ENCODE measurements around the gene EPHB2. TPM values are rescaled to one million over a fixed set of nuclear protein-coding genes. Genes with fewer than 3 reads are reported as not detected.

Gene EPHB2
- total and polyA plus RNA-seq, 2 donors (not counting 1 experiment from before 2014, with no cell fraction given) = 0.07 to 0.39 TPM

- no peak overlapping the region for H3K4me2 ChIP-seq (replicated peaks; ENCODE audit: low read depth, low read length, poor library complexity, severe bottlenecking)
- ChIA-PET POLR2A (no interaction called here), CTCF (no interaction called here)
- TF ChIP-seq CTCF (IDR thresholded peaks at IDR 0.05) = no peak
- TF ChIP-seq EZH2 (IDR thresholded peaks at IDR 0.05; ENCODE audit: borderline replicate concordance, insufficient read depth, low read depth, low read length, poor library complexity, severe bottlenecking) = no peak
- Mint-ChIP-seq H3K9me3 (ENCODE audit: insufficient read depth) (no peaks in the 10 kb centered on the region), H3K27ac (no peak overlapping the region), H3K27me3 (peaks cover 20% of the 10 kb centered on the region), H3K4me3 (no peak overlapping the region), H3K4me1 (no peaks in the 10 kb centered on the region)
- H3K79me2 ChIP-seq (ENCODE audit: control insufficient read depth, insufficient read depth, low read length) = no peaks in the 10 kb centered on the region
- DNase-seq (no peak), ATAC-seq (ENCODE audit: low read depth) (no peak)
- no peaks in the 10 kb centered on the region for H3K36me3 ChIP-seq (replicated peaks in 1 of 2; ENCODE audit: control extremely low read depth in 1 of 2, control insufficient read depth in 1 of 2, extremely low read depth in 1 of 2, insufficient read depth in 2 of 2, low read length in 1 of 2)
- no peak overlapping the region for H2AFZ ChIP-seq (ENCODE audit: insufficient read depth, low read depth, low read length, poor library complexity, severe bottlenecking)
- no peak overlapping the region for H3K27ac ChIP-seq (ENCODE audit: low read length in 2 of 2)
- H3K4me1 ChIP-seq (ENCODE audit: control insufficient read depth in 2 of 2, insufficient read depth in 2 of 2, low read length in 2 of 2) = no peaks in the 10 kb centered on the region
- no peaks in the 10 kb centered on the region for H3K27me3 ChIP-seq (replicated peaks in 1 of 4; ENCODE audit: control extremely low read depth in 1 of 4, control insufficient read depth in 3 of 4, insufficient read depth in 4 of 4, low read length in 3 of 4)
- H4K20me1 ChIP-seq (ENCODE audit: control insufficient read depth, insufficient read depth, low read length, poor library complexity, severe bottlenecking) = no peaks in the 10 kb centered on the region
- 96% methylated on average over 10 of the region's 10 CpGs for WGBS (ENCODE audit: insufficient coverage)
- H3K9ac ChIP-seq (ENCODE audit: low read length) = no peak overlapping the region
- intact Hi-C loops (cut with micrococcal nuclease) = no loop called here
- H3K4me3 ChIP-seq (ENCODE audit: control extremely low read depth in 1 of 5, extremely low read depth in 1 of 5, insufficient read depth in 1 of 5, low read depth in 2 of 5, low read length in 4 of 5) = no peak overlapping the region
- H3K9me3 ChIP-seq (ENCODE audit: control extremely low read depth in 1 of 3, control insufficient read depth in 2 of 3, insufficient read depth in 1 of 3, low read length in 2 of 3) = no peaks in the 10 kb centered on the region
Observed at GRCh38 chr1:22824466-22824865, 113.8 kb downstream of the EPHB2 start.

GRCh38 chr1:22824975-22825374 is 114.3 kb downstream of the EPHB2 start:
- no peak for TF ChIP-seq CTCF (IDR thresholded peaks at IDR 0.05)
- TF ChIP-seq EZH2 (IDR thresholded peaks at IDR 0.05; ENCODE audit: borderline replicate concordance, insufficient read depth, low read depth, low read length, poor library complexity, severe bottlenecking) = no peak
- ATAC-seq (ENCODE audit: low read depth) (no peak), DNase-seq (no peak)
- Histone ChIP-seq H3K4me1 (ENCODE audit: control insufficient read depth in 2 of 2, insufficient read depth in 2 of 2, low read length in 2 of 2) (no peaks in the 10 kb centered on the region), H3K4me2 (replicated peaks; ENCODE audit: low read depth, low read length, poor library complexity, severe bottlenecking) (no peak overlapping the region), H3K9ac (ENCODE audit: low read length) (no peak overlapping the region), H3K36me3 (replicated peaks in 1 of 2; ENCODE audit: control extremely low read depth in 1 of 2, control insufficient read depth in 1 of 2, extremely low read depth in 1 of 2, insufficient read depth in 2 of 2, low read length in 1 of 2) (no peaks in the 10 kb centered on the region), H4K20me1 (ENCODE audit: control insufficient read depth, insufficient read depth, low read length, poor library complexity, severe bottlenecking) (no peaks in the 10 kb centered on the region), H3K4me3 (ENCODE audit: control extremely low read depth in 1 of 5, extremely low read depth in 1 of 5, insufficient read depth in 1 of 5, low read depth in 2 of 5, low read length in 4 of 5) (no peak overlapping the region), H3K27ac (ENCODE audit: low read length in 2 of 2) (no peak overlapping the region), H3K79me2 (ENCODE audit: control insufficient read depth, insufficient read depth, low read length) (no peaks in the 10 kb centered on the region), H3K9me3 (ENCODE audit: control extremely low read depth in 1 of 3, control insufficient read depth in 2 of 3, insufficient read depth in 1 of 3, low read length in 2 of 3) (no peaks in the 10 kb centered on the region), H3K27me3 (replicated peaks in 1 of 4; ENCODE audit: control extremely low read depth in 1 of 4, control insufficient read depth in 3 of 4, insufficient read depth in 4 of 4, low read length in 3 of 4) (no peaks in the 10 kb centered on the region), H2AFZ (ENCODE audit: insufficient read depth, low read depth, low read length, poor library complexity, severe bottlenecking) (no peak overlapping the region)
- Mint-ChIP-seq H3K27me3 (peaks cover 19% of the 10 kb centered on the region), H3K9me3 (ENCODE audit: insufficient read depth) (no peaks in the 10 kb centered on the region), H3K27ac (no peak overlapping the region), H3K4me1 (no peaks in the 10 kb centered on the region), H3K4me3 (no peak overlapping the region)
- POLR2A ChIA-PET = no interaction called here
- intact Hi-C loops (cut with micrococcal nuclease) = no loop called here
- WGBS (ENCODE audit: insufficient coverage) = 100% methylated on average over 3 of the region's 5 CpGs
- CTCF ChIA-PET = no interaction called here

Measured in B cell (primary cell).